GM12892 (cell line): Measurements from ENCODE around the gene CDSN.

ENCODE experiments used
- POLR2A ChIP-seq: IDR thresholded peaks from 2 replicates; pipeline ENCODE4 v1.6.1; 2011; ENCODE audit warnings: low read depth, low read length, control low read depth
- POLR2AphosphoS5 ChIP-seq: IDR thresholded peaks from 2 replicates; pipeline ENCODE4 v1.6.1; 2011; ENCODE audit warnings: low read depth, low read length, control low read depth
- TAF1 ChIP-seq: IDR thresholded peaks from 2 replicates; pipeline ENCODE4 v1.6.1; 2011; ENCODE audit warnings: low read depth, mild to moderate bottlenecking, control low read depth, low read length, borderline replicate concordance

GRCh38 chr6:31076611-31077010, 43.6 kb downstream of the CDSN start:
- no peak for TF ChIP-seq POLR2AphosphoS5
- no peak for TF ChIP-seq POLR2A
- no peak for TF ChIP-seq TAF1
